ENCODE measurements around the gene CLEC20A.

The CLEC20A gene

GRCh38 chr1:178467837-178468236, 28.9 kb downstream of the CLEC20A start:
- TF ChIP-seq CTCF (IDR thresholded peaks at IDR 0.05; ENCODE audit: control insufficient read depth, extremely low read depth, insufficient read depth) = no peak
- no peak overlapping the region for H3K4me3 ChIP-seq (ENCODE audit: low read depth, low read length)
- no peak for DNase-seq (ENCODE audit: low read depth)

GRCh38 chr1:178465011-178465410, 31.8 kb downstream of the CLEC20A start:
- H3K4me3 ChIP-seq (ENCODE audit: low read depth, low read length) = no peak overlapping the region
- TF ChIP-seq CTCF (IDR thresholded peaks at IDR 0.05; ENCODE audit: control insufficient read depth, extremely low read depth, insufficient read depth) = no peak
- no peak for DNase-seq (ENCODE audit: low read depth)

- no peak overlapping the region for H3K4me3 ChIP-seq (ENCODE audit: low read depth, low read length)
- DNase-seq (ENCODE audit: low read depth) = no peak
- TF ChIP-seq CTCF (IDR thresholded peaks at IDR 0.05; ENCODE audit: control insufficient read depth, extremely low read depth, insufficient read depth) = no peak
Measured at GRCh38 chr1:178464566-178464965, 32.2 kb downstream of the CLEC20A start.

GRCh38 chr1:178464141-178464540, 32.6 kb downstream of the CLEC20A start:
- no peak overlapping the region for H3K4me3 ChIP-seq (ENCODE audit: low read depth, low read length)
- no peak for TF ChIP-seq CTCF (IDR thresholded peaks at IDR 0.05; ENCODE audit: control insufficient read depth, extremely low read depth, insufficient read depth)
- no peak for DNase-seq (ENCODE audit: low read depth)

- DNase-seq (ENCODE audit: low read depth) = no peak
- no peak overlapping the region for H3K4me3 ChIP-seq (ENCODE audit: low read depth, low read length)
- no peak for TF ChIP-seq CTCF (IDR thresholded peaks at IDR 0.05; ENCODE audit: control insufficient read depth, extremely low read depth, insufficient read depth)
Measured at GRCh38 chr1:178461701-178462100, 35.1 kb downstream of the CLEC20A start.

GRCh38 chr1:178461104-178461503, 35.7 kb downstream of the CLEC20A start:
- H3K4me3 ChIP-seq (ENCODE audit: low read depth, low read length) = no peak overlapping the region
- TF ChIP-seq CTCF (IDR thresholded peaks at IDR 0.05; ENCODE audit: control insufficient read depth, extremely low read depth, insufficient read depth) = no peak
- DNase-seq (ENCODE audit: low read depth) = no peak

- TF ChIP-seq CTCF (IDR thresholded peaks at IDR 0.05; ENCODE audit: control insufficient read depth, extremely low read depth, insufficient read depth) = no peak
- no peak overlapping the region for H3K4me3 ChIP-seq (ENCODE audit: low read depth, low read length)
- DNase-seq (ENCODE audit: low read depth) = no peak
Measured at GRCh38 chr1:178458203-178458602, 38.6 kb downstream of the CLEC20A start.

All from LNCaP clone FGC (cell line).